GM12801 (cell line): ENCODE data around the gene ZNF133.

Experiments
- CTCF ChIP-seq: IDR thresholded peaks from one replicate; pipeline ENCODE4 v1.5.1; 2011; ENCODE audit warnings: control low read depth; ENCODE audit not compliant: insufficient read length; ENCODE audit errors: extremely low read depth

Gene ZNF133

GRCh38 chr20:18256440-18257090 is 31.8 kb upstream of the ZNF133 start:
- no peak for TF ChIP-seq CTCF

- TF ChIP-seq CTCF = no peak
Observed at GRCh38 chr20:18258126-18258860, 30.0 kb upstream of the ZNF133 start.

GRCh38 chr20:18259730-18260129 is 28.6 kb upstream of the ZNF133 start:
- no peak for TF ChIP-seq CTCF

- TF ChIP-seq CTCF = no peak
Observed at GRCh38 chr20:18263723-18264122, 24.6 kb upstream of the ZNF133 start.

GRCh38 chr20:18265441-18265840 is 22.9 kb upstream of the ZNF133 start:
- no peak for TF ChIP-seq CTCF

GRCh38 chr20:18266282-18266681 is 22.0 kb upstream of the ZNF133 start:
- no peak for TF ChIP-seq CTCF

- TF ChIP-seq CTCF = no peak
Observed at GRCh38 chr20:18267815-18268214, 20.5 kb upstream of the ZNF133 start.
